Endometrium (tissue), 2 donors: ENCODE measurements around the gene IQCH.
"Not testable (repeated sequence)": the region's sequence is repeated elsewhere in the genome, so short reads cannot be mapped to it uniquely, and the experiment has no call there.

ENCODE experiments used
- FAIRE-seq: peaks from 2 replicates; lab custom pipeline; 2012; peaks lifted over from hg19 to GRCh38; lab: Jason Lieb, UNC
- donor health status: control.
- donor health status: control.

IQCH gene

GRCh38 chr15:67359431-67360079 is 105.0 kb downstream of the IQCH start:
- no peak for FAIRE-seq

- no peak for FAIRE-seq
Observed at GRCh38 chr15:67361100-67361499, 106.5 kb downstream of the IQCH start.

DNA sequence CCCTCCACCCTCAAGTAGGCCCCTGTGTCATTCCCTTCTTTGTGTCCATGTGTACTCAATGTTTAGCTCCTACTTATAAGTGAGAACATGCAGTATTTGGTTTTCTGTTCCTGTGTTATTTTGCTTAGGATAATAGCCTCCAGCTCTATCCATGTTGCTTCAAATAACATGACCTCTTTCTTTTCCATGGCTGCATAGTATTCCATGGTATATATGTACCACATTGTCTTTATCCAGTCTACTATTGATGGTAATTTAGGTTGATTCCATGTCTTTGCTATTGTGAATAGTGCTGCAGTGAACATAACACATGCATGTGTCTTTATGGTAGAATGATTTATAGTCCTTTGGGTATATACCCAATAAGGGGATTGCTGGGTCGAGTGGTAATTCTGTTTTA is 109.1 kb downstream of the IQCH start:
- FAIRE-seq: not testable (repeated sequence)

DNA sequence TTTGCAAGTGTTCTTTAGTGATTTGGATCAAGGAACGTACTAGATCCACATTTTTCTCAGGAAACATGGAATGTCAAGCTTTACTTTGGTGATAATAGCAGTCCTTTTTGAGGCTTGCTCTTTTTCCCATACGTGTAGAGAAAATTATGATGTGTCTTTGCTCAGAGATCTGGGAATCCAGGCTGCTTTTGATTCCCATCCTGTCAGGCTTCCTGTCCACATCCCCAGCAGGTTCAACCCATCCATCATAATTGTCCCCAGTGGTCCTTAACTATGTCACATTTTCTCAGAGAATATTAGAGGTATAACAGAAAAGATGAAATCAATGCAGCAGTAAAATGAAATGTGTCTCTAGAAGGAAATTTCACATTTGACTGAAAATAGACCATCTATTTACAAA is 111.4 kb downstream of the IQCH start:
- FAIRE-seq: no peak

- no peak for FAIRE-seq
Observed at GRCh38 chr15:67366904-67367303, 112.3 kb downstream of the IQCH start.

DNA sequence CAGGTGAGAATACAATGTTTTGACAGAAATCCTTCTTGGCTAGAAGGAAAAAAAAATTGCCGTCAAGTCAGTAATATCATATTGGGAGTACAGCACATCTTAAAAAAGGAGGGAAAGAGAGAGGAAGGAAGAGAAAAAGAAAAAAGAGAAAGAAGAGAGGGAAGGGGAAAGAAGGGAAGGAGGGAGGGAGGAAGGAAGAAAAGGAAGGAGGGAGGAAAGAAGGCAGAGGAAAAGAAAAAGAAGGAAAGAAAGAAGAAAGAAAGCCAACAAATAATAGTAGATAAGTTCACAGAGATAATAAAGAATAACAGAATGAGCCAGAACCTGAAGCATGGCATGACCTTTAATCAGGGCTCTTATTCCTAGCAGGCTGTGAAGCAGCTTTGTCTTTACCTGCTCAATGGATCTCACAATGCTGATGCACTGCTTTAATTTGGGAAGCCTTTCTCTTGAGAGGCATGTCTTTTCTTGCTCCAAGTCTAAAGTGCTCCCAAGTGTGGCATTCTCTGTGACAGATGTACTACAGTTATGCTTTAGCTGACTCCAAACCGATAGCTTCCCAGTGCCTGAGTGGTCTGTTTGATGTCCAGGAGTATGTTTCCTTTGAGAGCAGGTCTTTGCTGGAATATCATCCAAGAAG is 114.9 kb downstream of the IQCH start:
- FAIRE-seq: no peak

DNA sequence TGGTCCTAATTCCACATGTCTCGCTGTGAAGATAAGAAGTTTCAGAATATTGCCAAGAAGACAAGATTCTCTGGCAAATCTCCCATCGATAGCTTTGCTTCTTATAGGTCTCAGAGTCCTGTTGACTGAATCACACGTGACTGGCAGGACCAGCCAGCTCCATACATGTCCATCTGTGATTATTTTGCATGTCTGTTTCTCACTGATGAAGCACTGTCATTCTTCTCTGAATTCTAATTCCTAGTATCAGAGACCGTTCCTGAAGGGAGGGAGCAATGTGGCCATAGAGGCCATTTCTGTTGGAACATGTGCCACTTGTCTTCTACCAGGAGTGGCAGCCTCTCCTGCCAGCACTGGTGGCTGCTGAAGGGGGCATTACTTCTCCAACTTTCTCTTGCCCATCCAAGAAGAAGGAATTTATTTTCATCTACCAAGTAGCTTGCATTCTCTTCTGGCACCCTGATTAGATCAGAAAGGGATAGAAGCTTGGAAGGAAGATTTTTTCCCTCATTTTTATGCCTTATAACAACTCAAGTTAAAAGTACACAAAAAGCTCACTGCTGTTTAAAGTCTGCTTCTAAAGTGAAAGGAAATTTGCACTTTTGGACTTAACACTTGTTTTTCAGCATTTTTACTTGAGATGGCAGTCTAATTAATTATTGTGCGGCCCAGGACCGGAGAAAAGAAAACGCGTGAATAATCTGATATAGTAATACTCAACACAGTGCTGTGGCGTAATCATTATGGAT is 115.8 kb downstream of the IQCH start:
- FAIRE-seq: no peak

DNA sequence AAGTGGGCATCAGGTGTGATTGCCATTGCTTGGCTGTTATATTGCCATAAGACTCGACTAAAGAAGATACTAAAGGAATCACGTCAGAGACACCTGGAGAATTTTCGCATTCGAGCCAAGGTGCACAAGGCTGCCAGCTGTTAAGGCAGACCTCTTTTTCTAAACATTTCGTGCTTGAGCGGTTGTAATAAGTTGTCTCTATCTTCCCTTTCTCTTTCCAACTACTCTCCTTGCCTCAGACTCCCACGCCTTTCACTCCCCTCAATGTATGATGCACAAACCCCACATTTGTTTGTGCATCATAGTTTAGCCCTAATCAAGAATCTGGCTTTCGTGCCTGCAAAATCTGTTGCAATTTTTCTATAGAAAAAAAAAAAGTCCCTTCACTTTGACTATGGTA is 118.0 kb downstream of the IQCH start:
- no peak for FAIRE-seq

- FAIRE-seq: no peak
Observed at GRCh38 chr15:67372986-67373675, 118.5 kb downstream of the IQCH start.

DNA sequence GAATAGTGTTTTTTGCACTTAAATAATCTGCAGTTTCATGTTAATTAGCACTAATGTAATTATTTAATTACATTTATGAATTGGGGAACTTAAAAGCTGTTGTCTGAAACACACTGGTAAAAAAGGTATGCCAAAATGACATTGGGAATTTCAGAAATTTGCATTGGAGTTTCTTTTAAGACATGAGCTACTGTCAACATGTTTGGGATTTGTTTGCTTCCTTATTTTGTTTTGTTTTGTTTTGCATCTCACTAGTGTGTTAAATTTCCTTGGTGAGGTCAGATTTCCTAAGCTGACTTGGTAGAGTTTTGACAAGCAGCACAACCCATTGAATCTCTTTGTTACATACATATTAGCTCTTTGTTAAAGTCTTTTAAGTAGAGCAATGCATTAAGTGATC is 119.4 kb downstream of the IQCH start:
- no peak for FAIRE-seq

- FAIRE-seq: no peak
Observed at GRCh38 chr15:67379530-67379929, 124.9 kb downstream of the IQCH start.

DNA sequence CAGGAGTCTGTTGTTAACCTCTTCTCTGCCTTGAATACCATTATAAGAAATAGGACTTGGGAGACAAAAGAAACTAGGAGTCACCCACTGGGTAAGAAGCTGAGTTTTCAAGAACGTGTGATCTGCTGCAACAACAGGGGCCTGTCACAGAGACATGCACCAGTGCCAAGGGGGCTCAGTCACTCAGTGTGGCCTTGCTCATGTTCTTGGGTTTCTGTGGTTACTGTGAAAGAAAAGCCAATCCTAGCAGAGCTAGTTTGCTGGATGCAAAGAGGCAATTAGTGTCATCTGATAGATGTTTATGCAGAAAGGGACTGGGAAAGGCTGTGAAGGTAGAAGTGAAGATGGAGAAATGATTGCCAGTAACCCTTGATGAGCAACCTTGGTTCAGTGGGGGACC is 126.3 kb downstream of the IQCH start:
- no peak for FAIRE-seq

GRCh38 chr15:67381416-67382045 is 126.9 kb downstream of the IQCH start:
- FAIRE-seq: no peak

DNA sequence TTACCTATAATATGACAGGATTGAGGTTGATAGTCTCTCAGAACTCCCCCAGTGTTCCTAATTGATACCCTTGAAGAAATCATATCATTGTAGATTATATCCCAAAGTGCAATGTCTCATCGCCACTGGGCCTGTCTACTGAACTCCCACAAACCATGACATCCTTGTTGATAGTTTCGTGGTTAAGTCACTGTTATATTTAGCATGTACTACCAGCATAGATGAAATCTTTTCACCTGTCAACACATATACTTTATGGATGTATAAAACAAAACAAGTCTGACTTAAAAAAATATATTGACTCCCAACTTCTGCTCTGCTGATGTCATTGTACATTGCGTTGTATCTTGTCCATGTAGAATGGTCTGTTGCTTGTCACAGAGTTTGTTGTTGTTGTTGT is 128.1 kb downstream of the IQCH start:
- FAIRE-seq: no peak

DNA sequence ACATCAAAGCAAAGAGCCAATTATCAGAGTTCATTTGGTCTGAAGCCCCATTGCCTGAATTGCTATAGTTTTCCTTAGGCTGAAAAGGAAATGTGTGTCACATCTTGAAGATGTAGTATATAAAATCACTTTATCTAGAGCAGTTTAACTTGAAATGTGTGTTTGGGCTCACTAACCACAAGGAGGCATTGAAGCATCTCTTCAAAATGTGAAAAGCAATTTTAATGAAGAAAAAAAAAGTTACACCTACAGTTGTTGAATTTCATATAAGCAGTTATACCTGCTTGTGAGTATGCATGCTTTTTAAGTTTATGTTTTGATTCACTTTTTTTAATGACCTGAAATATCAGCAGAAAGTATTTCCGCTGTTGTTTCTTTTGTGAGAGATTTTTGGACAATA is 129.3 kb downstream of the IQCH start:
- FAIRE-seq: no peak

DNA sequence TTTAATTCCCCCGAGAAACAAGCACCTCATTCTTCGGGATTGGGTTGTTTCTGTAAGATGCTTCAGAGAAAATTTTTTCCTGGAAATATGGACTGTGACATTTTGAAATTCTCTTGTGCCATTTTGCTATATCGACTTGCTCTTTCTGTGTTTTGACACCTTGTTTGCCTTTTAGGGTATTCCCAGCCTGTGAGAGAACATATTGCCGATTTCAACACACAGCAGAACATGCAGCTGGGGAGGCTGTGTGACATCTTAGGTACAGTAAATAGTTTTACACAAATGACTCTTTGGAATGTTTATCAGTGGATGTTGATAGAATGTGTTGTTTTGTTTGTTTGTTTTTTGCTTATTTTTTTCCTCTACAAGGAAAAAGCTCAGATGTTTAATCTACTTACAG is 130.2 kb downstream of the IQCH start:
- FAIRE-seq: no peak

- peak; percentile 50 for FAIRE-seq
Observed at GRCh38 chr15:67385971-67386370, 131.4 kb downstream of the IQCH start.

- FAIRE-seq: no peak
Observed at GRCh38 chr15:67386947-67387346, 132.4 kb downstream of the IQCH start.

DNA sequence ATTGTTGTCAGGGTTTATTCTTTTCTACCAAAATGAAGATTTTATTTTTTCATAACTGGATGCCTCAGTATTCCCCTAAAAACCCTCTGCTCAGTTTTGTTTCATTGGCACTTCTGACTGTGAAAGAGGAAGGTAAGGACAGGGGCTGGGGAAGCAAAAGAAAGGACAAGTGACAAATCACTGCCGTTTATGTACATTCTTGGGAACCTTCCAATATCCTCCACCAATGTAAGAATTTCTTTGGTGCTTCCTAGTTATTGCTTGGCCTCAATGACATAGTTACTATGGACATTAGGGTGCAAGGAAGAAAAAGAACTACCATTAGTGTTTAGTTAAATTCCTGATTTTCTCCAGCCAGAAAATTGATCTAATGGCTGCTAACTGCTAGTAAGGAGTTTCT is 135.4 kb downstream of the IQCH start:
- FAIRE-seq: no peak

- no peak for FAIRE-seq
Observed at GRCh38 chr15:67394873-67395639, 140.5 kb downstream of the IQCH start.

DNA sequence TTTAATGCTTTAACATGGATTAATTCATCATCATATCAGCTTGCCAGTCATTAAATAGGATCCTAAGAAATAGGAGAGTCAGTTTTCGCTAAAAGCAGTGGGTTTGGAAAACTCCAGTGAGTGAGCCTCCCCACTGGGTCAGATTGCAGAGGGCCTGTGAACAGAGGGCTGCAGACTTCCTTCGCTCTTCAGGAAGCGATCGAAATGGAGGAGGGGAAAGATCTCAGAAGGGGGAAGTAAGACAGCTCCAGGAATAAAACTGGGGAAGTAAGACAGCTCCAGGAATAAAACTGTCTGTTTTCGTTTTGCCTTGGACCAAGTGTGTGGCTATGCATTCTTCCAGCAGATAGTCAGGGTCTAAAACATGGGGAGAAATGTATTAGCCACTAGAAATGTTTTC is 141.5 kb downstream of the IQCH start:
- FAIRE-seq: no peak

GRCh38 chr15:67397139-67397538 is 142.6 kb downstream of the IQCH start:
- FAIRE-seq: no peak
